A673 (cell line): Measurements from ENCODE around the gene DLEU7. TPM values are rescaled to one million over a fixed set of nuclear protein-coding genes. Genes with fewer than 3 reads are reported as not detected.

ENCODE experiments used
- BruUV-seq: library from RNA; stranded (reverse); fragments of 400-500 nt; replicated peaks from 2 replicates; lab custom pipeline; 2021; lab: Mats Ljungman, UMichigan
- CTCF ChIA-PET: fragments of 300-600 bp; sonication (Branson Sonifier 250); formaldehyde crosslinking; loops from one replicate; lab custom pipeline; 2022; ENCODE audit warnings: antibody characterized with exemption; lab: Charles Lee
- POLR2A ChIA-PET: fragments of 300-600 bp; sonication (Branson Sonifier 250); formaldehyde crosslinking; loops from one replicate; lab custom pipeline; 2022; ENCODE audit warnings: antibody characterized with exemption; ENCODE audit not compliant: low non-redundant PET; lab: Charles Lee
- DNase-seq: peaks from one replicate; pipeline ENCODE4 v3.0.0-alpha.2; 2015; ENCODE audit warnings: low spot score
- H3K27ac ChIP-seq: fragments of 200-600 bp; sonication (generic); 2 replicates; pipeline ENCODE4 v1.5.1; 2016; ENCODE audit warnings: mixed run types, low read depth, mild to moderate bottlenecking, mixed read lengths, antibody characterized with exemption, low read length; ENCODE audit not compliant: poor library complexity, severe bottlenecking
- H3K27me3 ChIP-seq: fragments of 200-600 bp; sonication (generic); replicated peaks from 2 replicates; pipeline ENCODE4 v1.6.1; 2017; ENCODE audit warnings: mixed run types, low read depth, mild to moderate bottlenecking, mixed read lengths, antibody characterized with exemption, low read length; ENCODE audit not compliant: insufficient read depth, poor library complexity
- H3K36me3 ChIP-seq: fragments of 200-600 bp; sonication (generic); 2 replicates; pipeline ENCODE4 v1.6.1; 2016; ENCODE audit warnings: mixed run types, mild to moderate bottlenecking, mixed read lengths, antibody characterized with exemption, low read length; ENCODE audit not compliant: insufficient read depth, poor library complexity, severe bottlenecking
- H3K4me1 ChIP-seq: fragments of 200-600 bp; sonication (generic); 2 replicates; pipeline ENCODE4 v1.6.1; 2017; ENCODE audit warnings: mixed run types, mild to moderate bottlenecking, mixed read lengths, antibody characterized with exemption, low read length; ENCODE audit not compliant: insufficient read depth, poor library complexity, severe bottlenecking
- H3K4me3 ChIP-seq: fragments of 200-600 bp; sonication (generic); 2 replicates; pipeline ENCODE4 v1.5.1; 2016; ENCODE audit warnings: low read depth, mixed run types, mild to moderate bottlenecking, mixed read lengths, low read length; ENCODE audit not compliant: poor library complexity, severe bottlenecking
- H3K9me3 ChIP-seq: fragments of 200-600 bp; sonication (generic); 2 replicates; pipeline ENCODE4 v1.6.1; 2016; ENCODE audit warnings: mixed run types, low read depth, mild to moderate bottlenecking, mixed read lengths, antibody characterized with exemption, low read length; ENCODE audit not compliant: poor library complexity, severe bottlenecking
- EZH2 ChIP-seq: fragments of 200-600 bp; sonication (generic); IDR thresholded peaks from 2 replicates; pipeline ENCODE4 v1.6.1; 2017; ENCODE audit warnings: borderline replicate concordance, low read depth, mild to moderate bottlenecking, mixed read lengths, antibody characterized with exemption, low read length; ENCODE audit not compliant: poor library complexity, severe bottlenecking
- intact Hi-C: fragments of 100-400 bp; cut with micrococcal nuclease; formaldehyde crosslinking; loops from one replicate; pipeline ENCODE4 v1.10.0; 2022; ENCODE audit not compliant: unreplicated experiment
- total RNA-seq: library from RNA; stranded (reverse); gene quantifications from 2 replicates; pipeline ENCODE4 v1.2.3, GENCODE V29; 2021
- TF ChIP-seq, protein P1 (sequence below): fragments of 300-800, 200-600 bp; sonication (generic); conservative IDR thresholded peaks from 2 replicates; pipeline ENCODE4 v1.5.1; 2017; ENCODE audit warnings: low read depth, mild to moderate bottlenecking, antibody characterized with exemption, low read length, moderate library complexity, mixed read lengths

DLEU7 gene
- total RNA-seq, 1 experiment from 2014 or later, result not detected

DNA sequence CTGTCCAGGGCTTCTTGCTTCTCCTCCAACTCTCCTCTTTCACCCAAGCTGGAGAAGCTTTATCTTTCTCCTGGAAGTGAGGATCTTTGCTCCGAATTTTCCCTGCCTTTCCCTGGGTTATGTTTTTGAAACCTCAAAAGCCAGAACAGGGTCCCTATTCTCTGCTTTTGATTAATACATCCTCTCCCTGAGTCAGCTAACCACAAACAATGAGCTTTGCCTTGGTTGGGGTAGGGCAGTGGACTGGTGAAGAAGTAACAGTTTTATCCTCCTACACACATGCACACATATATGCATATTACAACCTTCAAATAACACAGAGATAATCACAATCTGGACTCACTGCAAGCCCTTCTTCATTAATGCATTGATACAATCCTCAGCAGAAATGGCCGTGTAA lies 44.6 kb downstream of the DLEU7 start:
- BruUV-seq, result no TSS peak
- no peak overlapping the region for H3K4me3 ChIP-seq
- no peaks in the 10 kb centered on the region for H3K9me3 ChIP-seq
- H3K27ac ChIP-seq, result no peak overlapping the region
- ChIA-PET POLR2A (no interaction called here), CTCF (no interaction called here)
- DNase-seq, result no peak
- intact Hi-C loops, result loop anchor here (10.0 kb wide), 1 partner anchor 244 kb away; no protein-coding TSS in a partner anchor
- no peaks in the 10 kb centered on the region for H3K36me3 ChIP-seq
- TF ChIP-seq, protein P1, sequence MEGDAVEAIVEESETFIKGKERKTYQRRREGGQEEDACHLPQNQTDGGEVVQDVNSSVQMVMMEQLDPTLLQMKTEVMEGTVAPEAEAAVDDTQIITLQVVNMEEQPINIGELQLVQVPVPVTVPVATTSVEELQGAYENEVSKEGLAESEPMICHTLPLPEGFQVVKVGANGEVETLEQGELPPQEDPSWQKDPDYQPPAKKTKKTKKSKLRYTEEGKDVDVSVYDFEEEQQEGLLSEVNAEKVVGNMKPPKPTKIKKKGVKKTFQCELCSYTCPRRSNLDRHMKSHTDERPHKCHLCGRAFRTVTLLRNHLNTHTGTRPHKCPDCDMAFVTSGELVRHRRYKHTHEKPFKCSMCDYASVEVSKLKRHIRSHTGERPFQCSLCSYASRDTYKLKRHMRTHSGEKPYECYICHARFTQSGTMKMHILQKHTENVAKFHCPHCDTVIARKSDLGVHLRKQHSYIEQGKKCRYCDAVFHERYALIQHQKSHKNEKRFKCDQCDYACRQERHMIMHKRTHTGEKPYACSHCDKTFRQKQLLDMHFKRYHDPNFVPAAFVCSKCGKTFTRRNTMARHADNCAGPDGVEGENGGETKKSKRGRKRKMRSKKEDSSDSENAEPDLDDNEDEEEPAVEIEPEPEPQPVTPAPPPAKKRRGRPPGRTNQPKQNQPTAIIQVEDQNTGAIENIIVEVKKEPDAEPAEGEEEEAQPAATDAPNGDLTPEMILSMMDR, result no peak
- no peak for TF ChIP-seq EZH2
- no peaks in the 10 kb centered on the region for H3K27me3 ChIP-seq
- H3K4me1 ChIP-seq, result no peaks in the 10 kb centered on the region

DNA sequence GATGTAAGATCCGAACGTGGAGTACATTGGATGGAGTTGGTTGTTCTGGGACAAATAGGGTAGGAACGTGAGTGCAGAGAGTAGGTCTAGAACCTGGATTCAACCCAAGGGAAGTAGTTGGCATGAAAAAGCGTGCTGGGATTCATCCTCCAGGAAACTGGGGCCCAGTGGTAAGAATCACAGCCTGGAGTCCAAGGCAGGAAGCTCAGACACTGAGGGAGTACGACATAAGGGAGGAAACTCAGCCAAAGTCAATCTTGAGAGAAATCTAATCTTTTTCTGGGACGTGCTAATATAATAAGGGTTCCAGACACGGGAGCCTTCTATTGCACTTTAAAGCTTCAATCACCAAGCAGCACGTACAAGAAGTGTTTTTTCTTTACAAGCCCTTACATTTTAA lies 46.4 kb downstream of the DLEU7 start:
- Histone ChIP-seq H3K9me3 (no peaks in the 10 kb centered on the region), H3K4me1 (no peaks in the 10 kb centered on the region), H3K27ac (no peak overlapping the region), H3K36me3 (no peaks in the 10 kb centered on the region), H3K4me3 (no peak overlapping the region), H3K27me3 (no peaks in the 10 kb centered on the region)
- no TSS peak for BruUV-seq
- TF ChIP-seq, protein P1, result no peak
- no peak for TF ChIP-seq EZH2
- CTCF ChIA-PET, result no interaction called here
- intact Hi-C loops, result loop anchor here (10.0 kb wide), 1 partner anchor 242 kb away; no protein-coding TSS in a partner anchor
- POLR2A ChIA-PET, result no interaction called here
- DNase-seq, result no peak

DNA sequence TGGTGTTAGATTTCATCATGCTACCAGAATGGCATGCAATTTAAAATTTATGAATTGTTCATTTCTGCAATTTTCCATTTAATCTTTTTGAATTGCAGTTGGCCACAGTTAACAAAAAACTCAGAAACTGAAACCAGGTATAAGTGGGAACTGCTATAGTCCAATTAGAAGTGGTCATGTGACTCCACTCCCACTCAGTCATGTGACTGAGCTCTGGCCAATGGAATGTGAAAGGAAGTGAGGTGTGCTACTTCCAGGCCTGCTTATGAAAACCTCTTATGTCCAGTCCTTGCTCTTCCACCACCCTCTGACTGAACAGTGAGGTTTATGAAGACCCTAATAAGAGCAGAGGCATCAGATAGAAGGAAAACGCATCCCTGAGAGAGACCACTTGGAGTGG lies 47.0 kb downstream of the DLEU7 start:
- Histone ChIP-seq H3K27ac (no peak overlapping the region), H3K27me3 (no peaks in the 10 kb centered on the region), H3K36me3 (no peaks in the 10 kb centered on the region), H3K4me3 (no peak overlapping the region), H3K9me3 (no peaks in the 10 kb centered on the region), H3K4me1 (no peaks in the 10 kb centered on the region)
- no peak for DNase-seq
- ChIA-PET POLR2A (no interaction called here), CTCF (no interaction called here)
- TF ChIP-seq, protein P1, result no peak
- no peak for TF ChIP-seq EZH2
- intact Hi-C loops, result loop anchor here (10.0 kb wide), 1 partner anchor 242 kb away; no protein-coding TSS in a partner anchor
- no TSS peak for BruUV-seq
